ENCODE data around the gene HDAC5. TPM values are rescaled to one million over a fixed set of nuclear protein-coding genes. Genes with fewer than 3 reads are reported as not detected.

The HDAC5 gene
- total and polyA plus RNA-seq, 2 of the 8 experiments (the other 6 are each of a cell fraction or from before 2014, with no cell fraction given): 48.5 to 54.4 TPM

DNA sequence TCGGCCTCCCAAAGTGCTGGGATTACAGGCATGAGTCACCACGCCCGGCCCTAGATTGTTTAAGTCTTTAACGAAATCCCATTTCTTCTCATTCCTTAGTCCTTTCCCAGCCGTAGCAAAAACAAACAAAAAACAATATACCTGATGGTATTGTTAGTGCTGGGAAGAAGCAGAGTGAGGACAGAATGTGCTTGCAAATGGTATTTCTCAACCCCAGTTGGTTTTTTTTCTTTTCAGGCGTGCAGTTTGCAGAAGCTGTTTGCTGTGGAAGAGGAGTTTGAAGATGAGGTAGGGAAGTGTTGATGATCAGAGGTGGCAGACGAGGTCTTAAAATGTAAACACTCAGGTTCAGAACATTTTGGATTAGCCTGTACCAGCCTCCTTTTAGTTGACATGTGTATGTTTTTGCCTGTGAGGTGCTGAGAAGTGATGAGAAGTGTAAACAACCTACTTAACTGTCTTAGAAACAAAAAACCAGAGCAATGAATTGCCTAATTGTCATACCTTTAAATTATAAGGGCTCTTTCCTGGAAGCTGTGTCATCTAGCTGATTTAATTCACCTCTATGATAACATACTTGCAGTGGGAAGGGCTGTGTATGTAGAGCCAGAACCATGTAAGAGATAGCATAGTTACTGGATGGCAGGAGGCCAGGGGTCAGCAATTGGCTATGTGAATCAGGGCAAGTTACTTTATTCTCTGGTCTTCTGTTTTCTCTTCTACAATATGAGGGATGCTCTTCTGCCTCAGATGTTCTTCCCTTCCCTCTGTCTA is 21.7 kb upstream of the HDAC5 start:
- Histone ChIP-seq H3K4me2 (ENCODE audit: insufficient read depth in 1 of 2, low read depth in 2 of 2, low read length in 2 of 2) (no peak overlapping the region), H2BK120ac (replicated peaks; ENCODE audit: low read depth, low read length) (no peak overlapping the region), H2AK5ac (ENCODE audit: low read depth, low read length) (no peak overlapping the region), H3K56ac (replicated peaks; ENCODE audit: insufficient read length, low read depth, low read length) (no peak overlapping the region), H2BK15ac (ENCODE audit: low read length) (no peak overlapping the region), H3K79me2 (ENCODE audit: control insufficient read depth in 1 of 2, insufficient read depth in 2 of 2, low read length in 2 of 2) (peaks cover 0 to 29% of the 10 kb centered on the region in 2 experiments; a peak in 2 of 4 replicates), H3K9ac (replicated peaks in 1 of 4; ENCODE audit: extremely low read depth in 1 of 4, low read depth in 3 of 4, low read length in 3 of 4) (no peak overlapping the region), H3K27ac (ENCODE audit: low read depth, low read length) (no peak overlapping the region), H4K5ac (ENCODE audit: insufficient read length, low read depth, low read length) (no peak overlapping the region), H3K79me1 (ENCODE audit: low read depth, low read length) (peaks cover 11% of the 10 kb centered on the region), H3K18ac (ENCODE audit: extremely low read depth, low read length) (no peak overlapping the region), H3K9me3 (ENCODE audit: insufficient read depth in 2 of 2, low read depth in 1 of 2, low read length in 1 of 2) (no peaks in the 10 kb centered on the region), H3K4me1 (replicated peaks in 1 of 4; ENCODE audit: control insufficient read depth in 3 of 4, insufficient read depth in 4 of 4, low read length in 3 of 4) (peaks cover 0 to 2% (median 0%) of the 10 kb centered on the region in 4 experiments; a peak in 3 of 7 replicates), H3K4me3 (ENCODE audit: extremely low read depth in 1 of 4, insufficient read depth in 2 of 4, low read depth in 3 of 4, low read length in 4 of 4) (no peak overlapping the region), H3K23me2 (ENCODE audit: low read depth, low read length) (no peaks in the 10 kb centered on the region), H3K23ac (ENCODE audit: insufficient read length) (no peak overlapping the region), H3K36me3 (ENCODE audit: control insufficient read depth in 2 of 4, insufficient read depth in 4 of 4, low read length in 3 of 4) (peaks cover 14 to 42% (median 40%) of the 10 kb centered on the region in 4 experiments), H3K27me3 (replicated peaks in 1 of 4; ENCODE audit: control insufficient read depth in 3 of 4, extremely low read depth in 1 of 4, insufficient read depth in 3 of 4, low read length in 3 of 4) (no peaks in the 10 kb centered on the region), H3K4ac (replicated peaks; ENCODE audit: insufficient read length, low read depth, low read length) (no peak overlapping the region), H2AFZ (ENCODE audit: low read length) (no peak overlapping the region), H2BK12ac (ENCODE audit: low read depth, low read length) (no peak overlapping the region), H2BK5ac (ENCODE audit: low read depth, low read length) (no peak overlapping the region), H3K14ac (ENCODE audit: insufficient read length) (no peak overlapping the region), H4K8ac (ENCODE audit: extremely low read depth, insufficient read depth, low read length) (no peak overlapping the region), H4K20me1 (replicated peaks in 1 of 2; ENCODE audit: control insufficient read depth in 1 of 2, insufficient read depth in 2 of 2, low read length in 2 of 2) (peaks cover 4 to 6% of the 10 kb centered on the region in 2 experiments), H4K91ac (replicated peaks; ENCODE audit: insufficient read length, low read length) (no peak overlapping the region), H2BK20ac (ENCODE audit: low read length) (no peak overlapping the region)
- POLR2A ChIA-PET (ENCODE audit: partially characterized antibody): interaction anchor here (0.5 to 2.1 kb wide), 5 partner anchors 10 to 172 kb away, joined by 3 to 8 read pairs (median 3); partner anchors contain the start of gene TMUB2
- no peak for FAIRE-seq
- DNase-seq (ENCODE audit: low read depth in 1 of 2, low spot score in 2 of 2): no peak
- CTCF ChIA-PET (ENCODE audit: partially characterized antibody): interaction anchor here (1.2 to 2.7 kb wide), 5 partner anchors 23 to 35 kb away, joined by 3 to 12 read pairs (median 4); partner anchors contain the start of gene ASB16
- 87% methylated on average over 7 of the region's 7 CpGs; no CpG with 5 or more reads in 1 of the 2 experiments for WGBS, 2 experiments (ENCODE audit: extremely low coverage in 1 of 2, insufficient coverage in 1 of 2, insufficient read length in 1 of 2, insufficient replicate concordance in 2 of 2, low coverage in 1 of 2, low lambda C conversion rate in 2 of 2, missing lambda C conversion rate in 1 of 2)
- no peak for TF ChIP-seq POLR2AphosphoS5 (IDR thresholded peaks at IDR 0.05; ENCODE audit: low read depth, low read length)
- no peak for TF ChIP-seq BCL11A (IDR thresholded peaks at IDR 0.05; ENCODE audit: low read depth in 2 of 2, low read length in 2 of 2)
- no peak for TF ChIP-seq GABPA (IDR thresholded peaks at IDR 0.05; ENCODE audit: borderline replicate concordance, insufficient read depth, low read length)
- no peak for TF ChIP-seq JUND (IDR thresholded peaks at IDR 0.05; ENCODE audit: low read length)
- no peak for TF ChIP-seq JUN (IDR thresholded peaks at IDR 0.05; ENCODE audit: low read depth, low read length)
- no peak for TF ChIP-seq CBX8 (IDR thresholded peaks at IDR 0.05; ENCODE audit: borderline replicate concordance, low read depth, low read length)
- no peak for TF ChIP-seq SUZ12 (IDR thresholded peaks at IDR 0.05; ENCODE audit: low read length)
- TF ChIP-seq, protein P1, sequence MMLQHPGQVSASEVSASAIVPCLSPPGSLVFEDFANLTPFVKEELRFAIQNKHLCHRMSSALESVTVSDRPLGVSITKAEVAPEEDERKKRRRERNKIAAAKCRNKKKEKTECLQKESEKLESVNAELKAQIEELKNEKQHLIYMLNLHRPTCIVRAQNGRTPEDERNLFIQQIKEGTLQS (IDR thresholded peaks at IDR 0.05; ENCODE audit: insufficient read depth, low read depth, low read length): no peak
- no peak for TF ChIP-seq POU5F1 (IDR thresholded peaks at IDR 0.05; ENCODE audit: low read depth, low read length)
- no peak for TF ChIP-seq CBX5 (IDR thresholded peaks at IDR 0.05; ENCODE audit: low read depth, low read length)
- no peak for TF ChIP-seq SP4 (IDR thresholded peaks at IDR 0.05; ENCODE audit: low read length)
- TF ChIP-seq CHD2 (IDR thresholded peaks at IDR 0.05; ENCODE audit: low read length): no peak

Data from H1 (cell line).